NCI-H146 (cell line): ENCODE results near the gene AGFG1.

Experiments used
- DNase-seq: peaks from one replicate; lab custom pipeline; 2025; lab: John Stamatoyannopoulos, UW

The AGFG1 gene, protein sequence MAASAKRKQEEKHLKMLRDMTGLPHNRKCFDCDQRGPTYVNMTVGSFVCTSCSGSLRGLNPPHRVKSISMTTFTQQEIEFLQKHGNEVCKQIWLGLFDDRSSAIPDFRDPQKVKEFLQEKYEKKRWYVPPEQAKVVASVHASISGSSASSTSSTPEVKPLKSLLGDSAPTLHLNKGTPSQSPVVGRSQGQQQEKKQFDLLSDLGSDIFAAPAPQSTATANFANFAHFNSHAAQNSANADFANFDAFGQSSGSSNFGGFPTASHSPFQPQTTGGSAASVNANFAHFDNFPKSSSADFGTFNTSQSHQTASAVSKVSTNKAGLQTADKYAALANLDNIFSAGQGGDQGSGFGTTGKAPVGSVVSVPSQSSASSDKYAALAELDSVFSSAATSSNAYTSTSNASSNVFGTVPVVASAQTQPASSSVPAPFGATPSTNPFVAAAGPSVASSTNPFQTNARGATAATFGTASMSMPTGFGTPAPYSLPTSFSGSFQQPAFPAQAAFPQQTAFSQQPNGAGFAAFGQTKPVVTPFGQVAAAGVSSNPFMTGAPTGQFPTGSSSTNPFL

DNA sequence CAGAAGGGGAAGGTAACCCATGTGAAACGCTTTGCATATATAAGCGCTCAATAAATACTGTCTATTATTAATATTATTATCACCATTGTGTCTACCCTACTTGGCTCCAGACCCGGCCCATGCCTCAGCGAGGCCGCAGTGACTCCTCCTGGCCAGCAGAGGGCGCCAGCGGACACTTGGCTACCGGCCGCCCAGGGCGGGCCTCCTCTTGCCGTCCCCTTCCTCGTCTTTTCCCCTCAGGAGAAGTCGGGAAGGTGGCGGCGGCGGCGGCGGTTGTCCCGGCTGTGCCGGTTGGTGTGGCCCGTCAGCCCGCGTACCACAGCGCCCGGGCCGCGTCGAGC is at the start of gene AGFG1:
TSS of gene AGFG1 (plus strand) at position 233 of the 341 bp plus-strand sequence. CDS start 266 bp downstream, outside the sequence.
- DNase-seq: peak; percentile 73

DNA sequence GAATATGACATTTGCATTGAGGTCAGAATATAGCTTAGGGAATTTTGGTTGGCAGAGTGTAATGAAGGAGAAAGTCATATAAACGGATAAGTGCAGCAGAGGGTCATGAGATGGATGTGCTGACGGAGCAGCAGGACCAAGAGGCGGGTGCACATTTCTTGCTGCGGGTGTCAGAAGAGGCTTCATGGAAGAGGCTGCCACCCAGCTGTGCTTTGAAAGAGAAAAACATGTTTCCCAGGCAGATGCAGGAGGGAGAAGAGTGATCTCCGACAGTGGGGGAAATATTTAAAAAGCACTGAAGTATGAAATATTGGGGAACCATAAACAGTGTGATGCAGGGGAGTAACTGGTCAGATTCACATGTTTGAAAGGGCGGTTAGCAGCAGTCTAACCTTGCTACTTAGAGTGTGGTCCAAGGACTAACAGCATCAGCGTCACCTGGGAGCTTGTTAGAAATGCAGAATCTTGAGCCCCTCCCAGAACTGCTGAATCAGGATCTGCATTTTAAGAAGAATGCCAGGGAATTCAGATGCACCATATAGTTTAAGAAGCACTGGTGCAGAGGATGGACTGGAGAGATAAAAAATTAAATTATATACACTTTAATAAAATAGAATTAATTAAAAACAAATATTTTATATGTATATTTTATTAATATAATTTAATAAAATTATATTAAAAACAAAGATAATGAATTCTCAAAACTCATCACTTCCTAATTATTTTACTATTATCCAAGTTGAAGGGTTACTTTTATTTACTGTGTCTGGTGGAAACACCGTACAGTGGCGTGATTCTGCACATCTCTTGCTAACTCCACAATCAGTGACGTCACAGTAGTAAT is 48.1 kb upstream of the AGFG1 start:
- DNase-seq: no peak

DNA sequence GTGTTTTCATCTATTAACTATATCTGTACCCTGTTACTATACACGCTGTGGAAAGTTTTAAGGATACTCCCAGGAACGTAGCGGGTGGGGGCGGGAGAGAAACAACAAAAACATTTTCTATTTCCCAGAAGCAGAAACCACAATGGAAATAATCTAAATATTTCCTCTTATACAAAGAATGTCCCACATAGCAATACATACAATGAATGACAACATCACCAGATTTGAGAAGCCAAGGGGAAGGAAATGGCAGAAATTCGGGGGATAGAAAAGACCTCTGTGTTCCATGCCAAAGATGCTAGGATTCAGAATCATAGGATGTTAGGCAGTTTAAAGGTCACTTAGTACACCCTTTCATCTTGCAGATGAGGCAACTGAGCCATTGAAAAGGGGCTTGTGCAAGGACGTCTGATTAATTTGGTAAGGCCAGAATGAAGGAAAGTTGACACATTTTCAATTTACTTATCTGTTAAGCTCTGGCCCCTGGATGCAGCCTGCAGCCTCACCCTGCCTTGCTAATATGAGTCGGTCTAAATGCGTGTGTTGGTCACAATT is 43.1 kb upstream of the AGFG1 start:
- no peak for DNase-seq

DNA sequence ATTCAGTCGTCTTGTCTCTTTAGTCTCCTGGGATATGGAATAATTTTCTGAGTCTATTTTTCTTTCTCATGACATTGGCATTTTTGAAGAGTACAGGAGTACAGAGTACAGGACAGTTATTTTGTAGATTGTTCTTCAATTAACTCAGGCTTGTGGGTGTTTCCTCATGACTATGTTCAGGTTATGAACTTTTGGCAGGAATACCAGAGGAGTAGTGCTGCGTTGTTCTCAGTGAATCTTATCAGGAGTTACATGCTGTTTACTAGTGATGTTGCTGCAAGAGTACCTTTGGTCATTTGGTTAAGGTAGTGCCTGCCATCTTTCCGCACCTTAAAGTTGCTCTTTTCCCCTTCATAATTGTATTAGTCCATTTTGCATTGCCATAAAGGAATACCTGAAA is 41.3 kb upstream of the AGFG1 start:
- no peak for DNase-seq

DNA sequence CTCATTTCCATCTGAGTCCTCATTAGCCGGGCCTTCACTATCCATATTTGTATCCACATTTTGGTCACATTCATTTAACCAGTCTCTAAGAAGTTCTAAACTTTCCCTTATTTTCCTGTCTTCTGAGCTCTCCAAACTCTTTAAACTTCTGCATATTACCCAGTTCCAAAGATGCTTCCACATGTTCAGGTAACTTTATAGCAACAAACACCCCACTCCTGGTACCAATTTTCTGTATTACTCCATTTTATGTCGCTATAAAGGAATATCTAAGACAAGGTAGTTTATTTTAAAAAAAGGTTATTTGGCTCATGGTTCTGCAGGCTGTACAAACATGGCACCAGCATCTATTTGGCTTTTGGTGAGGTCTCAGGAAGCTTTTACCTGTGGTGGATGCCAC is 38.8 kb upstream of the AGFG1 start:
- DNase-seq: no peak

DNA sequence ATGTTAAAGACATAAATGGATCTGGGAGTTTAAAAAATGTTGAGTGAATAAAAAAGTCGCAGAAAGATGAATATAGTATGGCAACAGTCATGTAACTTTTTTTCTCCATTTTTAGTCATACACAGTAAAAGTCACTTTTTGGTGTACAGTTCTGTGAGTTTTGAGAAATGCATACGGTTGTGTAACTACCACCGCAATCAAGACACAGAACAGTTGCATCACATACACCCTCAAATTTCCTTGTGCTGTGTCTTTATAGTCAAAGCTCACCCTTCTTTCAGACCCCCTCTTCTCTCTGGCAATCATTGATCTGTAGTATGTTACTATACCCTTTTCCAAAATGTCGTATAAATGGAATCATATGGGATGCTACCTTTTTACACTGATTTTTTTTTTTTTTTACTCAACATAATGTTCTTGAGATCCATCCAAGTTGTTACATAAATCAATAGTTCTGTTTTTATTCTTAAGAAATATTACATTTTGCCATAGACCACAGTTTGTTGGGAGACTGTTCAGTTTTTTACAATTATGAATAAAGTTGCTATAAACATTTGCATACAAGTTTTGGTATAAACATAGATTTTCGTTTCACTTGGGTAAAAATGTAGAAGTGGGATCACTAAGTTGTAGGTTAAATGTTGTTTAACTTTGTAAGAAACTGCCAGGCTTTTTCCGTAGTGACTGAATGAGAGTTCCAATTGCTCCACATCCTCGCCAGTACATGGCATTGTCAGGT is 35.4 kb upstream of the AGFG1 start:
- DNase-seq: no peak

DNA sequence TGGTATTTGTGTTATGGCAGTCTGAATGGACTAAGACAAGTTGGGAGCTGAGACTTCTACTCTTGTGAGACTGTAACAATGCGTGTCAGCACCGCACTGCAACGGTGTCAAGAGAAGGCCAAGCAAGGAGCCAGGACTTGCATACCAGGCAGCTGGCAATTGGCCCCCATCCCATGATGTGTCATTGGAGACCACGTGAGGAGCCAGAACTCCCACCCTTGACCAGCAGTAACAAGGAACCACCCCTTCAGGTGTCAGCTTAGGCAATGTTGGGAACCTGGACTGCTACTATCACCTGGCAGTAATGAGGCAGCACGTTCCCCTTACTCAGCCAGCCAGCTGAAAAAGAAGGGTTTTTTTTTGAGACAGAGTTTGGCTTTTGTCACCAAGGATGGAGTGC is 32.7 kb upstream of the AGFG1 start:
- DNase-seq: no peak

DNA sequence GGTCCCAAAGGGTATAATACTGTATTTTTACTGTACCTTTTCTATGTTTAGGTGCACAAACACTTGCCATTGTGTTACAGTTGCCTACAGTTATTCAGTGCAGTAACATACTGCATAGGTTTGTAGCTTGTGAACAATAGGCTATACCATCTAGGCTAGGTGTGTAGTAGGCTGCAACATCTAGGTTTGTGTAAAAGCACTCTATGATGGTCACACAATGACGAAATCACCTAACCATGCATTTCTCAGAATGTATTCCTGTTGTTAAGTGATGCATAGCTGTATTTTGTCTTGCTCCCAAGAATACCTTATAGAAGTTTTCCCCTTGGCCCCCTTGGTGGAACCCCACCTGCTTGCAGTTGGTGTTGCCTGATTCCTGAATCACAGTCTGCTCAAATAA is 29.3 kb upstream of the AGFG1 start:
- DNase-seq: no peak

DNA sequence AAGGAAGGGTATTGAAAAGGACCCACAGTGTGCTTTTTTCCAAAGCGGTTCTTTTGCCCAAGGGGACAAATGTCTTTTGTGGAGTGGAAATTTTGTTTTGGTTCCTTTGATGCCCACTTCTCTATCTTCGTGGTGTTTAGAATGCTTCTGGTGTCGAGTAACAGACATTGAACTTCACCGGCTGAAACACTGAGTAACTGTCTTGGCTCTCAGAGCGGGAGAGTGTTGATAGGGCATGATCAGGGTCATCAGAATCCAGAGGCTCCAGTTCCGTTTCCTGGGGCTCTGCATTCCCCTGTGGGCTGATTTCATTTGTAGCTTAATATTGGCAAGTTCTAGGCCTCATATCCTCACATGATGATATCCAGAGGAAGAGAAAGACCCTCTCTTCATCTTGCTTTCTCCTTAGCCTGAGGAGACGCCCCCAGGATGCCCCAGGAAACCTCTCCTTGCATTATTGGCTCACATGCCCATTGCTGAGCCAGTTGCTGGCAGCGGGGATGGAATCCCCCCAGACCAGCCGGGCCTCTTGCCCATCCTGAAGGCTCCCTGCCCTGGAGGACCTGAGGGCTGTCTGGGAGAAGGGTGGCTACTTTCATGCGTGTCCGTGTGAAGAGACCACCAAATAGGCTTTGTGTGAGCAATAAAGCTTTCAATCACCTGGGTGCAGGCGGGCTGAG is 27.9 kb upstream of the AGFG1 start:
- no peak for DNase-seq

DNA sequence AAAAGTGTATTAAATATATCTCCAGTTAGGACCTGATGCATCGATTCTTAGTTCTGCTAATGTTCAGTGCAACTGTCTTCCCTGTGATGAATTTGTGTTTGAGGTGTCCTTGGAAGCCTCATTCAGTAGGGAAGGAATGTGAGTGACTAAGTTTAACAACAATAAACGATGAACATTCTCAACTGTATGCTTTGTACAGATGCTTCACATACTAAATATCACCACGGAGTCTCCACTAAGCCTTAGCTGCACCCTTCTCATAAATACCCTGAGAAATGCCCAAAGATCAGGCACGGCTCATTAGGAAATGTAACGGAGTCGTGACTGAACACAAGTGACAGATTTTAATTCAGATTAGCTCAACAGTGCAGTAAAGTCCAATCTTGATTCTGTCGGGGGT is 24.4 kb upstream of the AGFG1 start:
- no peak for DNase-seq

DNA sequence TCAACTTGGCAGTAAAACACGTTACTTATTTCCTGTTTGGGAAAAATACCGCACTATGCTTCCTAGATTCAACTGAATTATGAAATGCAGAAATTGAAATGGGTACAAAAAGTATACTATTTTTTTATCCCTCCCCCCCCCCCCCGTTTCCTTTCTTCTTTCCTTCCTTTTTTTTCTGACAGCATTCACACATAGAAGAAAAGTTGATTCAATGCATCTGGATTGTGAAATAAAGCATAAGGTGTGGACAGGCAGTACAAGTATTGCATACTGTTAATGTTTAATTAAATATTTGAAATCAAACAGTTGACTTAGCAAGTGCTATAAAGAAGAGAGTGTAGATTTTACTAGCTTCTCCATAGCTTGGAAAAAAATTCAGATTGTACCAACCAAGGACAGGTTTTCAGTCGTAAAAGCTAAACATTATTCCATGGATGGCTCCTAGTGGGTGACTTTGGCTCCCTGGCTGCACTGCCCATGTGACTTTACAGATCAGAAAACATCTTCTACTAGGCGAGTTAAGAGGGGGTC is 21.6 kb upstream of the AGFG1 start:
- DNase-seq: no peak

DNA sequence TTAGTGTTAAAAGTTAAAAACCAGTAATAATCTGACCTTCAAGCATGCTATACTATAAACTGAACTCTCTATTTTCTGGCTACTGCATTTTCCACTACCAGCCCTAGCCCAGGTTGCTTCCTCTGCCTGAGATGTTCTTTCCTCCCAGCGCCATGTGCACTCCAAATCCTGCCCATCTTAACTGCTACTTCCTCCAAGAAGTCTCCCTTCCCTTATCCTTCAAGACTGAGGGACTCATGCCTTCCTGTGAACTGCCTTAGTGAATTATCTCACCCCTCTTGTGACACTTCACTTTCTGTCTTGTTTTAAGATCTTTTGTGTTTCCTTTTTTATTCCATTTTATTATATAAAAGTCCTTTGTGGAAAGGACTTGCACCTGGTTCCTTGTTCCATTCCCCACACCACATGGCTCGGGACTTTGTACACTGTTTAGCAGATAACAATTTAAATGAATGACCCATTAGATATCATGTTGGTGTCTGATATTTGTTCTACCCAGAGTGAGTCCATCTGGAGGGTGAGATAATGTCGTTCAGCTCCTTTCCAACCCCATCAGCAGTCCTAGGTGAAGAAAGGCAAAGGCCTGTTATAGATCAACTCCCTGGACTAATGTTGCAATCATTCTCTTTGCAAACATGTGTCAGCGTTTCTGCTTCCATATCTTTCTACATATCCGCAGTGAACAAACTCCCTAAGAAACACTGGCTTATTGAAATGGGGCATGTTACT is 20.9 kb upstream of the AGFG1 start:
- DNase-seq: no peak

DNA sequence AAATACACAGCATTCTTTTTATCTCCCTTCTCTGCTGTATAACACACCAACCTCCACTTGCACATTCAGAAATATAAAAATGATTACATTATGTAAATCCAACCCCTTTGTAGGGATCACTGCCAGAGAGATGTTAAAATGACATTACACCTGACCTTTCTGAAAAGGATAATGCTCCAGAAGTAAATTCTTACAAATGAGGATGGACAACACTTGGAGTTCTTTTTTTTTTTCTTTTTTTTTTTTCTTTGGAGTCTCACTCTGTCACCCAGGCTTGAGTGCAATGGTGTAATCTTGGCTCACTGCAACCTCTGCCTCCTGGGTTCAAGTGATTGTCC is 20.3 kb upstream of the AGFG1 start:
- DNase-seq: no peak

DNA sequence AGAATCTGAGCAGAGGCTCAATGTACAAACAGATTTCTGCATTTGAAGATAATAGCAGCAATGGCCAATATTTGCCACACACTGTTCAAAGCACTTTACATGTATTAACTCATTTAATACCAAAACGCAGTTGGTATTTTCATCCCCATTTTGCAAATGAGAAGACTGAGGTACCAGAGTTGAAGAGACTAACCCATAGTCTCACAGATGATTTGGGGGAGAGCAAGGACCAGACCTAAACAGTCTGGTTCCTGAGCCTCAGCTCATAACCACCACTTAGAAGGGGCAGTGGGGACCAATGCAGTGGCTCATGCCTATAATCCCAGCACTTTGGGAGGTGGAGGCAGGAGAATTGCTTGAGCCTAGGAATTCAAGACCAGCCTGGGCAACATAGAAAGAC is 18.1 kb upstream of the AGFG1 start:
- DNase-seq: no peak

DNA sequence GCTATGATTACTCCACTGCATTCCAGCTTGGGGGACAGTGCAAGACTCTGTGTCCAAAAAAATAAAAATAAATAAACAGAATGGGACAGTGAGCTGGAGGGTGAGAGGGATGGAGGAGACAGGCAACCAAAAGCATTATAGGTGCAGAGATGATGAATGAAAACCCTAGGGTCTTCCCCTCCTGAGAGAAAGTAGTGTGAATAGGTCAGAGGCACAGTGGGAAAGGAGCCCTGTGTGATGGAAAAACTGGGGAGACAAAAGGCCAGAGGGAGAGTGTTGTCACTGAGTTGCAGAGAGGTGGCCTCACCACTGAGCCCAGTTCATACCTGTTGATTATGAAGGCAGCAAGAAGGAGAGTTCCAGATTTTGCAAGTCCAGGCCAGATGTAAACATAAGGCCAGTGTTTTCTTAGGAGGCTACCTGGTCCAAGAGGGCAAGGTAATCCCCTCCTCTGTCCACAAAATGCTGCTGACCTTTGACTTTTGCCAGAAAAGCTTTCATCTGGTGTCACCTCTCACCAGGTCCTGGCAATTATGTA is 17.6 kb upstream of the AGFG1 start:
- DNase-seq: no peak

DNA sequence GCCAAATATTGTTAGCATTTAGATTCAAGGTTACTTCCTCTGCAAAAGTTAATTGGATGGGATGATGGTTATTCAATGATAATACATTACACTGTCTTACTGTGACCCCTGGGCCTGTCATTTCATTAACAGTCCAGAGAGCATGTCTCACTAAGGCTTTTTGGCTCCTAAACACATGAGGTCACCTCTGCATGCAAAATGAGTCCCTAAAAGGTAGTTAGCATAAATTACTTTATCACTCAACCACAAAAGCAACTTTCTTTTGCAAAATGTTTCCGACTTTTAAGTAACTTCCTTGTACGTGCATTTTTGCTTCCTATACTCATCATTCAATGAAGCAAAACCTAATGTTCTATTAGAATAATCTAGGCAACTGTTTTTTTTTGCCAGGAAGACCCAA is 16.8 kb upstream of the AGFG1 start:
- DNase-seq: no peak

DNA sequence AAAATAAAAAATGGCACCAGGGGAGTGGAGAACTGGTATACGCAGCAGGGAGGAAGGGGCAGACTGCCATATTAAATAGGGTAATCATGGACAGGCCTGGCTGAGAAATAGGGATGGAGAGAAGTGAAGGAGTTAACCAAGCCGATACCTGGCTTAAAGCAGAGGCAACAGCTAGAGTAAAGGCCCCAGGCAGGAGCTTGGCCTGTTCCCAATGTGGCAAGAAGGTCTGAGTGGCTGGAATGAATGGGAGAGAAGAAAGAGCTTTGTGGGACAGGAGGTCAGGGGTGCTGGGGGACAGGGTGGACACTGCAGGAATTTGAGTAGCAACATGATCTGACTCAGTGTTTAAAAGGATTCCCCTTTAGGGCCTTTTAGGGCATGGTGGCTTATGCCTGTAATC is 15.9 kb upstream of the AGFG1 start:
- DNase-seq: no peak

DNA sequence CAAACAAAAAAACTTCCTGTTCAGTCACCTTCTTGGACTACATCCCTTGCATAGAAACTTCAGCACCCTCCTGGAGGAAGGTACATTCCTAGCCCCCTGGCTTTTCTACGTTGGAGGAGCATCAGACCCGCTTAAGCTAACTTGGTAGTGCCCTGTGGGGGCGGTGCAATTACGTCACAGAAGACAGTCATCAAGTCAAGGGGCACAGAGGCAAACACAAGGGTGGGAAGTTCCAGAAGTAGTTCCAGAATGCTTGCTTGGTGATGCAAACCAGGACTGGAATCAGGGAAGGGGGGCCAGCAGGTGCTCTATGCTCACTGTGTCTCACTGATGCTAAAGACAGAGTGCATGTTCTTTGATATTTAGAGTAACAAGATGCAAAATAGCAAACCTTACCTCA is 15.2 kb upstream of the AGFG1 start:
- no peak for DNase-seq

DNA sequence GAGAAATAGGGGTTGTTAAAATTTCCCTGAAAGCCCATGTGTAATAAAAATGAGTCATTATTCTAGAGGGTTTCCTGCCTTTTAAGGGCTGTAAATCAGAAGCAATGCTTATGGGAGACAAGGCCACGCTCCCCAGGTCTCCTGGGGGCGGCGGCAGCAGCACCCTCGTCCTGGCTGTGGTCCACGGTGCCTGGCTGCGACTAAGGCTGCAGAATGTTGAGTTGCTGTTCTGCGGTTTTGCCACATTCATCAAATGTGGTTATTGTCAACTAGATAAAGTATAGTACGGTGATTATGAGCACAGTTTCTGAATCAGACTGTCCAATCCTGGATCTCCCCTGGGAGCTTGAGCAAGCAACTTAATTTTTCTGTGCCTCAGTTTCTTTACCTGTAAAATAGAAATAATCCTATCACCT is 11.9 kb upstream of the AGFG1 start:
- no peak for DNase-seq

DNA sequence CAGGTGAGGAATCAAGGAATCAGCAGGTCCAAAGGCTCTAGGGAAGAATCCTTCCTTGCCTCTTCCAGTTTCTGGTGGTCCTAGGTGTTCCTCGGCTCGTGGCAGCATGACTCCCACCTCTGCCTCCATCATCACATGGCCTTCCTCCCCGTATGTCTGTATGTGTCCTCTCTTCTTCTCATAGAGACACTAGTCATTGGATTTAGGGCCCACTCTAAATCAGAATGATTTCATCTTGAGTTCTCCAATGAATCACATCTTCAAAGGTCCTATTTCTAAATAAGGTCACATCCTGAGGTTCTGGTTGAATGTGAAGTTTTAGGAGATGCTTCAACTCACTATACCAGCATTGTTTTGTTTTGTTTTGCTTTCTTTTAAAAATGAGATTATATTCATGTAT is 11.1 kb upstream of the AGFG1 start:
- DNase-seq: no peak
